Measurements from ENCODE around the gene PLPP7.

GRCh38 chr9:131288217-131288616 is 1.3 kb upstream of the PLPP7 start:
- TF ChIP-seq CTCF (IDR thresholded peaks at IDR 0.05; ENCODE audit: low read depth, low read length, missing input control): no peak
- TF ChIP-seq RAD21 (IDR thresholded peaks at IDR 0.05): no peak
- no peak for TF ChIP-seq GABPA (IDR thresholded peaks at IDR 0.05 in 1 of 2, conservative IDR thresholded peaks at IDR 0.05 in 1 of 2)
- TF ChIP-seq EGR1 (IDR thresholded peaks at IDR 0.05; ENCODE audit: low read depth in 2 of 2): no peak
- TF ChIP-seq SP1 (IDR thresholded peaks at IDR 0.05): no peak
- TF ChIP-seq YY1 (IDR thresholded peaks at IDR 0.05): no peak
- no peak for TF ChIP-seq REST (IDR thresholded peaks at IDR 0.05)
- no peak for TF ChIP-seq MAX (IDR thresholded peaks at IDR 0.05)
- no peak for TF ChIP-seq TAF1 (conservative IDR thresholded peaks at IDR 0.05)
- TF ChIP-seq JUND (IDR thresholded peaks at IDR 0.05): no peak
- no peak for TF ChIP-seq ZBTB33 (IDR thresholded peaks at IDR 0.05)
- TF ChIP-seq ATF3 (IDR thresholded peaks at IDR 0.05): no peak

Data from liver (tissue), 3 donors.